PC-3 (cell line): Measurements from ENCODE around the gene KIAA1328. TPM values are rescaled to one million over a fixed set of nuclear protein-coding genes. Genes with fewer than 3 reads are reported as not detected.

Source experiments
- ATAC-seq: fragments of 200-7000 bp; cut with Tn5 transposase; 2 replicates; pipeline ENCODE4 v1.9.1; 2020; ENCODE audit warnings: mild to moderate bottlenecking, moderate library complexity
- BruUV-seq: library from RNA; stranded (reverse); fragments of 400-500 nt; replicated peaks from 2 replicates; lab custom pipeline; 2021; lab: Mats Ljungman, UMichigan
- CTCF ChIA-PET: fragments of 300-600 bp; sonication (Branson Sonifier 250); formaldehyde crosslinking; loops from one replicate; lab custom pipeline; 2022; ENCODE audit warnings: antibody characterized with exemption; lab: Charles Lee
- POLR2A ChIA-PET: fragments of 300-600 bp; sonication (Branson Sonifier 250); formaldehyde crosslinking; loops from one replicate; lab custom pipeline; 2022; ENCODE audit warnings: antibody characterized with exemption; ENCODE audit not compliant: unreplicated experiment; lab: Charles Lee
- DNase-seq: peaks from one replicate; pipeline ENCODE4 v3.0.0-alpha.2; 2015
- H2AFZ ChIP-seq: fragments of 300-600 bp; sonication (generic); 2 replicates; pipeline ENCODE4 v1.6.0; 2016; ENCODE audit warnings: antibody characterized with exemption, low read length
- H3F3A ChIP-seq: fragments of 300-600 bp; sonication (generic); one replicate; pipeline ENCODE4 v1.6.0; 2017; ENCODE audit warnings: antibody characterized with exemption, low read length, control low read depth, mild to moderate bottlenecking; ENCODE audit not compliant: unreplicated experiment
- H3K27ac ChIP-seq: fragments of 300-600 bp; sonication (generic); 2 replicates; pipeline ENCODE4 v1.5.1; 2016; ENCODE audit warnings: mild to moderate bottlenecking, low read length
- H3K27me3 ChIP-seq: fragments of 300-600 bp; sonication (generic); 2 replicates; pipeline ENCODE4 v1.6.1; 2016; ENCODE audit warnings: low read length, mixed read lengths
- H3K36me3 ChIP-seq: fragments of 300-600 bp; sonication (generic); 2 replicates; pipeline ENCODE4 v1.6.1; 2016; ENCODE audit warnings: low read depth, mixed run types, low read length, mixed read lengths
- H3K4me1 ChIP-seq: fragments of 300-600 bp; sonication (generic); 2 replicates; pipeline ENCODE4 v1.5.1; 2016; ENCODE audit warnings: low read length; ENCODE audit not compliant: insufficient read depth
- H3K4me2 ChIP-seq: fragments of 300-600 bp; sonication (generic); 2 replicates; pipeline ENCODE4 v1.6.0; 2016; ENCODE audit warnings: low read length
- H3K4me3 ChIP-seq: fragments of 300-600 bp; sonication (generic); 2 replicates; pipeline ENCODE4 v1.5.1; 2016; ENCODE audit warnings: mild to moderate bottlenecking, low read length, mixed read lengths
- H3K79me2 ChIP-seq: fragments of 300-600 bp; sonication (generic); 2 replicates; pipeline ENCODE4 v1.6.1; 2017; ENCODE audit warnings: low read length, mixed read lengths
- H3K9ac ChIP-seq: fragments of 300-600 bp; sonication (generic); 2 replicates; pipeline ENCODE4 v1.6.0; 2016; ENCODE audit warnings: mild to moderate bottlenecking, low read length
- H3K9me2 ChIP-seq: fragments of 300-600 bp; sonication (generic); replicated peaks from 2 replicates; pipeline ENCODE4 v1.6.1; 2016; ENCODE audit warnings: mixed run types, low read length, mixed read lengths
- H3K9me3 ChIP-seq: fragments of 300-600 bp; sonication (generic); 2 replicates; pipeline ENCODE4 v1.6.1; 2016; ENCODE audit warnings: low read length, mixed read lengths
- H4K20me1 ChIP-seq: fragments of 300-600 bp; sonication (generic); 2 replicates; pipeline ENCODE4 v1.6.1; 2016; ENCODE audit warnings: low read length, mixed read lengths
- CTCF ChIP-seq: fragments of 300-600 bp; sonication (generic); conservative IDR thresholded peaks from 2 replicates; pipeline ENCODE4 v1.5.1; 2017; ENCODE audit warnings: antibody characterized with exemption, low read depth, mild to moderate bottlenecking, low read length
- EZH2 ChIP-seq: fragments of 300-600 bp; sonication (generic); IDR thresholded peaks from one replicate; pipeline ENCODE4 v1.6.1; 2017; ENCODE audit warnings: antibody characterized with exemption, mild to moderate bottlenecking, low read length; ENCODE audit not compliant: unreplicated experiment
- EZH2phosphoT487 ChIP-seq: fragments of 300-600 bp; sonication (generic); IDR thresholded peaks from 2 replicates; pipeline ENCODE4 v1.6.1; 2018; ENCODE audit warnings: mild to moderate bottlenecking, antibody characterized with exemption, low read length, borderline replicate concordance
- intact Hi-C: fragments of 100-400 bp; cut with micrococcal nuclease; formaldehyde crosslinking; loops from 2 replicates; pipeline ENCODE4 v1.9.0; 2023
- total RNA-seq: library from RNA; depleted of rRNA; stranded (reverse); fragments of >200 nt; gene quantifications from 2 replicates; pipeline ENCODE4 v1.2.3, GENCODE V29; 2014

The KIAA1328 gene
- total RNA-seq, 1 experiment from 2014 or later: 4.4 TPM

GRCh38 chr18:36792634-36793283 is 36.2 kb upstream of the KIAA1328 start:
- H3K27ac ChIP-seq: no peak overlapping the region
- H3K9ac ChIP-seq: no peak overlapping the region
- TF ChIP-seq EZH2: no peak
- TF ChIP-seq CTCF: no peak
- TF ChIP-seq EZH2phosphoT487: no peak
- no peak overlapping the region for H3K4me3 ChIP-seq
- H3K4me1 ChIP-seq: no peaks in the 10 kb centered on the region
- no peak for ATAC-seq
- ChIA-PET POLR2A (no interaction called here), CTCF (no interaction called here)
- intact Hi-C loops: no loop called here
- no peak overlapping the region for H2AFZ ChIP-seq
- no TSS peak for BruUV-seq
- no peaks in the 10 kb centered on the region for H3K9me2 ChIP-seq
- no peaks in the 10 kb centered on the region for H3K27me3 ChIP-seq
- H4K20me1 ChIP-seq: no peaks in the 10 kb centered on the region
- no peaks in the 10 kb centered on the region for H3F3A ChIP-seq
- H3K79me2 ChIP-seq: no peaks in the 10 kb centered on the region
- H3K9me3 ChIP-seq: no peaks in the 10 kb centered on the region
- DNase-seq: no peak
- H3K36me3 ChIP-seq: no peaks in the 10 kb centered on the region
- no peak overlapping the region for H3K4me2 ChIP-seq

GRCh38 chr18:36798738-36799473 is 30.0 kb upstream of the KIAA1328 start:
- Histone ChIP-seq H2AFZ (no peak overlapping the region), H3K9me2 (no peaks in the 10 kb centered on the region), H3F3A (no peaks in the 10 kb centered on the region), H3K4me1 (no peaks in the 10 kb centered on the region), H3K4me2 (no peak overlapping the region), H3K9ac (no peak overlapping the region), H4K20me1 (no peaks in the 10 kb centered on the region), H3K4me3 (no peak overlapping the region), H3K36me3 (no peaks in the 10 kb centered on the region), H3K27me3 (no peaks in the 10 kb centered on the region), H3K27ac (no peak overlapping the region), H3K79me2 (no peaks in the 10 kb centered on the region), H3K9me3 (no peaks in the 10 kb centered on the region)
- CTCF ChIA-PET: no interaction called here
- POLR2A ChIA-PET: no interaction called here
- ATAC-seq: no peak
- BruUV-seq: no TSS peak
- TF ChIP-seq CTCF (no peak), EZH2 (no peak), EZH2phosphoT487 (no peak)
- DNase-seq: no peak
- intact Hi-C loops: no loop called here

GRCh38 chr18:36805105-36805504 is 23.8 kb upstream of the KIAA1328 start:
- ATAC-seq: no peak
- ChIA-PET POLR2A (no interaction called here), CTCF (no interaction called here)
- Histone ChIP-seq H3K79me2 (no peaks in the 10 kb centered on the region), H3K4me1 (no peaks in the 10 kb centered on the region), H3K36me3 (no peaks in the 10 kb centered on the region), H3K9ac (no peak overlapping the region), H2AFZ (no peak overlapping the region), H3K27ac (no peak overlapping the region), H3K9me2 (no peaks in the 10 kb centered on the region), H3K4me3 (no peak overlapping the region), H4K20me1 (no peaks in the 10 kb centered on the region), H3K4me2 (no peak overlapping the region), H3K9me3 (no peaks in the 10 kb centered on the region), H3K27me3 (no peaks in the 10 kb centered on the region), H3F3A (no peaks in the 10 kb centered on the region)
- DNase-seq: no peak
- intact Hi-C loops: no loop called here
- TF ChIP-seq EZH2 (no peak), CTCF (no peak), EZH2phosphoT487 (no peak)
- BruUV-seq: no TSS peak
